ENCODE measurements around the gene ELF4.

DNA sequence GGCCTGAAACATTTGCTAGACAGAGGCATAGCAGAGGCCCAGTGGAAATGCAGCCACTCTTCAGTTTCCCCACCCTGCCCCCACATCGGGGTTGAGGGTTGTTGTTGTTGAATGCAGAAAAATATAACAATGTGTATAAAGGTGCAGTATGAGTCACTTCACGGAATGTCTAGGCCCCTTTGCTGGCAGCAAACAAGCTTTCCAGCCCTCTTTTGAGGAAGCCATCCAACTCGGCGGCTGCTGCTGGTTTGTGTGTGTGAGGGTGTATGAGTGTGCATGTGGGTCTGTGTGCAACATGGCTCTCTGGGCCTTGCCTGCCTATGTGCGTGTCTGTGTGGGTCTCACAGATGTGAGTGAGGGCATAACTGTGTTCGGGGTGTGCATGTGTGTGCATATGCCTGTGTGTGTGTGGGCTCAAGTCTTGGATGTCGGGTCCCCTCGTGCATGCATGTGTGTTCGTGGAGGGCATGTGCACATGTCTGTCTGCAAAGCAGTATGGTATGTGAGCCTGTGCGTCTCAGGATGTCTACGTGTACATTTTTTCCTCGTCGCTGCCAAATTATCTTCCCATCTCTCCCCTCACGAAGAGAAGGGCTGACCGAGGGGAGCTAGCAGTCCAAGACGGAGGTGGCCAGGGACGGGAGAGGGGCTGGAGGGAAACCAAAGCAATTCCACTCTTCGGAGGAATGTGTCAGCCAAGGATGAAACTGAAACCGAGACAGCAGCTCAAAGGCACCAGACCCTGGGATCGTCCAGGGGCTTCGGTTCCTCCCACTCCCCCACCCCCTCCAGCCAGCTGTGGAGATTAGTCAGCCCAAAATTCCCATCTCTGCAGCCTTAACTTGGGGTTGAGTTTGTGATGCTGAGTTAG, 8.4 kb upstream of the ELF4 start:
- TF ChIP-seq POLR2A (IDR thresholded peaks at IDR 0.05; ENCODE audit: low read length) (no peak), GATA1 (IDR thresholded peaks at IDR 0.05; ENCODE audit: low read depth, low read length) (no peak)
